ENCODE data around the gene KCNB1.
"Not testable (repeated sequence)": the region's sequence is repeated elsewhere in the genome, so short reads cannot be mapped to it uniquely, and the experiment has no call there.

The KCNB1 gene

DNA sequence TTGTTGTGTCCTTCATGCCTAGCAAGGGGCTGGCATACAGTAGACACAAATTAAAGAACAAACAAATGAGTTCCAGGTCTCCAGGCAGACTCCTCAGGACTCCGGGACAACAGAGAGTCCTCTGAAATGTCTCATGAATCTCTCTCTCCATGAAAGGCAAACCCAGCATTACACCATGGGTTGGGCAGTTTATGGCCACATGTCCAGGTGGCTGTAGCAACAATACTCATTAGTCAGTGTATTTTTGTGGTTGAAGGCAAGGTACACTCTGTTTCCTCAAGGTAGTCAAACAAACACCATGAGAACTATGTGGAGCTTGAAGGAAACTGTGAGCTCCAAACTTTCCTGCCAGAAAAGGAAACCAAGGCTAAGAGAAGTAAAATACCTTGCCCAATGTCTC lies 62.2 kb downstream of the KCNB1 start:
- no peak overlapping the region for H3K27ac Mint-ChIP-seq
- peaks cover 12% of the 10 kb centered on the region for H3K27me3 Mint-ChIP-seq
- no peaks in the 10 kb centered on the region for H3K36me3 Mint-ChIP-seq (ENCODE audit: low read depth)
- H3K9me3 Mint-ChIP-seq, result no peaks in the 10 kb centered on the region
- no peaks in the 10 kb centered on the region for H3K4me1 Mint-ChIP-seq (ENCODE audit: low read depth)
- H3K4me3 Mint-ChIP-seq, result no peak overlapping the region

DNA sequence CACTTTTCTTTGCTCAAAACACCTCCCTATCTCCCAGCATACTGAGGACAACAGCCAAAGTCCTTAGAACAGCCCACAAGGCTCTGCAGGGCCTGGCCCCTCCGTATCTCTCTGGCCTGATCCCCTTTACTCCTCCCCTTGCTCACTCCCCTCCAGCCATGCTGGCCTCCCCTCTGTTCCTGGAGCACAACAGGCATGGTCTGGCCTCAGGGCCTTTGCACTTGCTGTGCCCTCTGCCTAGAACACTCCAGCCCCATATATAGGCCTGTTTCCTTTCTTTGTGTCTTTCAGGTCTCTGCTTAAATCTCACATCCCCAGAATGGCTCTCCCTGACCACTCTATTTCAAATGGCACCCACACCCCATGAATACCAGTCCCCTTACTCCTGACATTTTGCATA lies 62.7 kb downstream of the KCNB1 start:
- H3K4me3 Mint-ChIP-seq, result no peak overlapping the region
- no peaks in the 10 kb centered on the region for H3K36me3 Mint-ChIP-seq (ENCODE audit: low read depth)
- H3K27ac Mint-ChIP-seq, result no peak overlapping the region
- H3K4me1 Mint-ChIP-seq (ENCODE audit: low read depth), result no peaks in the 10 kb centered on the region
- H3K9me3 Mint-ChIP-seq, result no peaks in the 10 kb centered on the region
- H3K27me3 Mint-ChIP-seq, result peaks cover 16% of the 10 kb centered on the region

GRCh38 chr20:49418809-49419208 lies 63.7 kb downstream of the KCNB1 start:
- H3K36me3 Mint-ChIP-seq (ENCODE audit: low read depth), result no peaks in the 10 kb centered on the region

DNA sequence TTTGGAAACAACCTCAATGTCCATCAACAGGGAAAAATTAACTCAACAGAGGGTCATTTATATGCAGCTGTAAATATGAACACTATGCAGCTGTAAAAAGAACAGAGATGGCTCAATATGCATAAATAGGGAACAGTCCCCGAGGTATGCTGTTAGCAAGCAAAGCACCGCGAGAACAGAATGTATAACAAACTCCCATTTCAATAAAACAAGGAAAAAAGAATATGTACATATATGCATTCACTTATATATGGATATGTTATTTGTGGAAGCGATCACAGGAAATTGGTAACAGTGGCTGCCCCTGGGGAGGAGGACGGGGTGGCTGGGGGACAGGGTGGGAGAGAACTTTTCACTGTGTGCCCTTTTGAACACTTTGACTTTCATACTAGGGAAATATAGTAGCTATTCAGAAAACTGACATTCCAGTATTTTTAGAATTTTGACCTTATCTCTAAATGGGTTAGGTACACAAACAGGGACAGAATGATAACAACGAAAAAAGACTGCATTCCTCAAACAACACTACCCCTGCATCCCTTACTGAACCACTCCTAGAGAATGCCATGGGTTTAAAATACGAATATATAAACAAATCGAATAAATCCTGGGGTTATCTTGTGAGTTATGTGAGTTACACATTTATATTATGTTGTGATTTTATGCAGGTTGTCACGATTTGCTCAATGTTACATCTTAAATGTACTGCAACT lies 64.5 kb downstream of the KCNB1 start:
- Mint-ChIP-seq H3K4me3 (no peak overlapping the region), H3K27ac (no peak overlapping the region), H3K27me3 (peaks cover 21% of the 10 kb centered on the region), H3K4me1 (ENCODE audit: low read depth) (no peaks in the 10 kb centered on the region), H3K9me3 (no peaks in the 10 kb centered on the region), H3K36me3 (ENCODE audit: low read depth) (no peaks in the 10 kb centered on the region)

More at GRCh38 chr20:49418809-49419208, 63.7 kb downstream of the KCNB1 start:
- no peaks in the 10 kb centered on the region for H3K9me3 Mint-ChIP-seq
- no peak overlapping the region for H3K4me3 Mint-ChIP-seq
- no peaks in the 10 kb centered on the region for H3K4me1 Mint-ChIP-seq (ENCODE audit: low read depth)
- H3K27me3 Mint-ChIP-seq, result peaks cover 16% of the 10 kb centered on the region
- no peak overlapping the region for H3K27ac Mint-ChIP-seq

- no peak overlapping the region for H3K27ac Mint-ChIP-seq
- H3K36me3 Mint-ChIP-seq (ENCODE audit: low read depth), result no peaks in the 10 kb centered on the region
- H3K4me1 Mint-ChIP-seq (ENCODE audit: low read depth), result no peaks in the 10 kb centered on the region
- no peak overlapping the region for H3K4me3 Mint-ChIP-seq
- H3K27me3 Mint-ChIP-seq, result peaks cover 26% of the 10 kb centered on the region
- no peaks in the 10 kb centered on the region for H3K9me3 Mint-ChIP-seq
Measured at GRCh38 chr20:49415668-49416044, 66.8 kb downstream of the KCNB1 start.

DNA sequence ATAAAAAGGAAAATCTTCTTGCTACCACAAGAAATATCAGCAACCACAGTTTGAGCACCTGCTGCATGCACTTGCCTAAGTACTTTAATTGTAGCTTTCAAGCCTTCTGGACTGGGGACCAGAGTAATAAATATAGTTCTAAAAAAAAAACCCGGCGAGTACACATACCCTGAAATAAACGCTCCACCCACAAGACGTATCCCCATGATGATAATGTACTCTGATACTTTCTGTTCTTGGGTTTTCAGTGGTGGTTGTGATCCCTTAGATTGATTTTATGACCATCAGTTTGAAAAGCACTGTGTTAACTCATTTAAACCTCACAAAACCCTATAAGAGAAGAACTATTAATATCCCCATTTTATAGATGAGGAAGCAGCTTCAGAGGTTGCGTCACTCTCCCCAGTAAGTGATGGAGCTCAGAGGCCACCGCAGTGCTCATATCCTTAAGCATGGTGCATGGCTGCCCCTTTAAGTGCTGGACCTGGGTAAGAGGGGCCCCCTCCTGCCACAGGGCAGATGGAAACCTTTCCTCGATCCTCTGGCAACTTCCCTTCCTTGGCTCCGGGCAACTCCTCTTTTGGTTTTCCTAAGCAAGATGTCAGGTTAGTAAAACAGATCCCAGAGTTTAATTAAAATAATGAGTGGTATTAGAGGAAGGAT lies 67.3 kb downstream of the KCNB1 start:
- Mint-ChIP-seq H3K27ac (no peak overlapping the region), H3K27me3 (peaks cover 26% of the 10 kb centered on the region), H3K4me3 (no peak overlapping the region), H3K9me3 (no peaks in the 10 kb centered on the region), H3K4me1 (ENCODE audit: low read depth) (no peaks in the 10 kb centered on the region), H3K36me3 (ENCODE audit: low read depth) (no peaks in the 10 kb centered on the region)

- Mint-ChIP-seq H3K4me1 (ENCODE audit: low read depth) (no peaks in the 10 kb centered on the region), H3K4me3 (no peak overlapping the region), H3K9me3 (no peaks in the 10 kb centered on the region), H3K27me3 (peaks cover 28% of the 10 kb centered on the region), H3K36me3 (ENCODE audit: low read depth) (no peaks in the 10 kb centered on the region), H3K27ac (no peak overlapping the region)
Measured at GRCh38 chr20:49413677-49414076, 68.8 kb downstream of the KCNB1 start.

GRCh38 chr20:49412953-49413352 lies 69.5 kb downstream of the KCNB1 start:
- Mint-ChIP-seq H3K36me3 (ENCODE audit: low read depth) (no peaks in the 10 kb centered on the region), H3K9me3 (no peaks in the 10 kb centered on the region), H3K27ac (no peak overlapping the region), H3K27me3 (peaks cover 31% of the 10 kb centered on the region), H3K4me3 (no peak overlapping the region), H3K4me1 (ENCODE audit: low read depth) (no peaks in the 10 kb centered on the region)

DNA sequence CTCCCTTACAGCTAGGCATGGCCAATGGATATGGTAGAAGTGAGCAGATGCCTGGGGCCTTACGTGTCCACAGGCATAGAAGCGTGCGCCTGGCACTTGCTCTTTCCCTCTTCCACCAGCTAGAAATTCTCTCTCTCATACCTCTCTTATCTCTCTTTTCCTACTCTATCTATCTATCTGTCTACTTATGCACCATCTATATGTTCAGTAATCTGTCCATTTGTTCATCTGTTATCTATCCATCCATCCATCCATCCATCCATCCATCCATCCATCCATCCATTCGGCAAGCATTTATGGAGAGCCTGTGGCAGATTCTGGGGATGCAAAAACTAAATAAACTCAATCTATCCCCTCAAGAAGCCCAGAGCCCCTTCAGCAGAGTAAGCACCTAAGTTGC lies 70.2 kb downstream of the KCNB1 start:
- H3K4me3 Mint-ChIP-seq, result no peak overlapping the region
- H3K27me3 Mint-ChIP-seq, result peaks cover 31% of the 10 kb centered on the region

GRCh38 chr20:49411221-49411925 lies 71.1 kb downstream of the KCNB1 start:
- Mint-ChIP-seq H3K9me3 (no peaks in the 10 kb centered on the region), H3K4me1 (ENCODE audit: low read depth) (no peaks in the 10 kb centered on the region), H3K36me3 (ENCODE audit: low read depth) (no peaks in the 10 kb centered on the region), H3K27me3 (peaks cover 31% of the 10 kb centered on the region), H3K4me3 (no peak overlapping the region), H3K27ac (no peak overlapping the region)

More for the DNA sequence above, 70.2 kb downstream of the KCNB1 start:
- Mint-ChIP-seq H3K27ac (no peak overlapping the region), H3K36me3 (ENCODE audit: low read depth) (no peaks in the 10 kb centered on the region), H3K4me1 (ENCODE audit: low read depth) (no peaks in the 10 kb centered on the region), H3K9me3 (no peaks in the 10 kb centered on the region)

DNA sequence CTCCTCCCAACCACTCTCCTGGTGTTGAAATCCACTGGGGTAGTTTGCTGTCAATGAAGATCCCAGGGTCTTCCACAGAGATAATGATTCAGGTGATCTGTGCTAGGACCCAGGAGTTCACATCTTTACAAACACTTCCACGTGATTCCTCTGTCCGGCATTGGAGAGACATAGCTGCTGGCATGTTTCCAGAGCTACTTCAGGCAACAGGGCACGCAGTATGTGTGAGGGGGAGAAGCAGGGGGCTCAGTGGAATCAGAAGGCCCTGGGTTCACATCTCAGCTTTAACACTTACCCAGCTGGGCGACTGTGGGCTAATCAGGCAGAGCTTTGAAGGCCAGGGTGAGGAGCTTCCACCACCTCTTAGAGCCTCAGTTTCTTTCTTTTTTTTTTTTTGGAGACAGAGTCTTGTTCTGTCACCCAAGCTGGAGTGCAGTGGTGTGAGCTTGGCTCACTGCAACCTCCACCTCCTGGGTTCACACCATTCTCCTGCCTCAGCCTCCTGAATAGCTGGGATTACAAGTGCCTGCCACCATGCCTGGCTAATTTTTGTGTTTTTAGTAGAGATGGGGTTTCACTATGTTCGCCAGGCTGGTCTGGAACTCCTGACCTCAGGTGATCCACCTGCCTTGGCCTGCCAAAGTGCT lies 72.4 kb downstream of the KCNB1 start:
- not testable (repeated sequence) for H3K36me3 Mint-ChIP-seq (ENCODE audit: low read depth); H3K27ac Mint-ChIP-seq; H3K4me3 Mint-ChIP-seq; H3K4me1 Mint-ChIP-seq (ENCODE audit: low read depth); H3K9me3 Mint-ChIP-seq
- peaks cover 30% of the 10 kb centered on the region for H3K27me3 Mint-ChIP-seq

DNA sequence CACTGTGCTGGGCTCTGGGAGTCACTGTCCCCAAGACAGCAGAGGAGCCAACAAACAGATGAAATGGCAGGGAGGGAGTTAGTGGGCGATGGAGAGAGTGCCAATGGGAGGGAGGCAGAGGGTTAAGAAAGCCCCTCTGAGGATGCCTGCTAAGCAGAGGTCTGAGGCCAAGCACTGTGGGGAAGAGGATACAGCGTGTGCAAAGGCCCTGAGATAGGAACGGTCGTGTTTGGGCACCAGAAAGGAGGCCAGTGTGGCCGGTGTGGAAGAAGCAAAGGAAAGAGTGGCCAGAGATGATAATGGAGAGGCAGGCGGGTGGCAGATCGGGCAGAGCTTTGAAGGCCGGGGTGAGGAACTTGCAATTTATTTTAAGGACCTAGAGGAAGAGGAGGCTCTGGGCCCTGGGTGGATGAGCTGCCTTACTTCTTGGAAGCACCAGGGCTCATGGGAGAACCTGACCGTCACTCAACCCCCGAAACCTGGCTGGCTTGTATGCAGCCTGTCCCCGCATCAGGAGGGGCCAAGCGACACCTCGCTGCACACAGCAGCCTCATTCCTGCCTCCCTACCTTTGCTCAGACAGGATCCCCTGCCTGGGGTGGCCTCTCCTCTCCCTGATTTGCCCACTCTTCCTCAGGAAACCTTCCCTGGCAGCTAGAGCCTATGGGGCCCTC lies 73.0 kb downstream of the KCNB1 start:
- Mint-ChIP-seq H3K27ac (no peak overlapping the region), H3K27me3 (peaks cover 29% of the 10 kb centered on the region), H3K4me3 (no peak overlapping the region), H3K36me3 (ENCODE audit: low read depth) (no peaks in the 10 kb centered on the region), H3K9me3 (no peaks in the 10 kb centered on the region), H3K4me1 (ENCODE audit: low read depth) (no peaks in the 10 kb centered on the region)

DNA sequence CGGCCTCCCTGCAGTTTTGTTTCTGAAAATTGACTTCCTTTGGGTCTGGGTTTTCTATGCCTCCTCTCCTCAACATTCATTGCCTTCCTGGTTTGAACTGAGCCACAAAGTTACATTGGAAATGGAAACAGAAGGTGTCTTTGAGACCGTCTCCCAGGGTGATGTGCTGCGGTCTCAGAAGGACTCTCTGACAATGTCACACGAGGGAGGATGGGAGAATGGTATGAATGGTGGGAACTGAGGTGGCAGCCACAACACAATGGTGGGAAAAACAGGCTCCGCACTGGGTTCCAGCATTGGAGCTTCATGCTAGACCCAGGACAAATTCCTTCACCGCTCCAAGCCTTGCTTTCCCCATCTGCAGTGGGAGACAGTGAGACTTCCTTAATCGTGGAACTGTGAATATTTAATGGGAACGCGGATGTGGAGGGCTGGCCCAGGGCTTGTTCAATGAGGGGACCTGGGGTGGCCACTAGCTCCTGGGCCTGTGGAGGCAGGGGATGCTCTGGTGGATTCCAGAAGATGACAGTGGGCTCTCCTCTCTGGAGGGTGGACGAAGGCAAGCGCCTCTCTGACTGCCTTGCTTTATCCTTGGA lies 73.9 kb downstream of the KCNB1 start:
- H3K36me3 Mint-ChIP-seq (ENCODE audit: low read depth), result no peaks in the 10 kb centered on the region
- H3K27ac Mint-ChIP-seq, result no peak overlapping the region
- H3K27me3 Mint-ChIP-seq, result peaks cover 23% of the 10 kb centered on the region
- H3K4me3 Mint-ChIP-seq, result no peak overlapping the region
- no peaks in the 10 kb centered on the region for H3K9me3 Mint-ChIP-seq
- H3K4me1 Mint-ChIP-seq (ENCODE audit: low read depth), result no peaks in the 10 kb centered on the region

DNA sequence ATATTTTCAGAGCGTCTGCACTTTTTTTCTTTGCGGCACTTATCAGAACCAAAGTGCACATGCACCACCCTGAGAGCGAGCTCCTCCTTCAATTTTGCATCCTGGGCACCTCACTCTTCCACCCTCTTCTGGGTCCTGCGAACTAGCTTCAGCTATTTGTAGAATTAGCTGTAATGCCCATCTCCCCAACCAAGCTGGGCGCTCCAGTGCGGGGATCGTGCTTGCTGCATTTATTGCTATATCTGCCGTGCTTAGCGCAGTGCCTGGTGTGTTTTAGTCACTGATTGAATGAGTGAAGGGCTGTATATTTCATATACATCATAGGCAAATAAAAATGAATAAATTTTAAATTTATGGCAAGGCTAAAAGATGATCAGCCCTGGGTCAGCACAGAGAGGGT lies 75.8 kb downstream of the KCNB1 start:
- H3K27me3 Mint-ChIP-seq, result peaks cover 17% of the 10 kb centered on the region
- no peaks in the 10 kb centered on the region for H3K9me3 Mint-ChIP-seq
- H3K27ac Mint-ChIP-seq, result no peak overlapping the region
- H3K4me3 Mint-ChIP-seq, result no peak overlapping the region
- no peaks in the 10 kb centered on the region for H3K4me1 Mint-ChIP-seq (ENCODE audit: low read depth)
- no peaks in the 10 kb centered on the region for H3K36me3 Mint-ChIP-seq (ENCODE audit: low read depth)
